Choroid plexus epithelial cell (primary cell): Measurements from ENCODE around the gene GTF2H4.

Experiments
- DNase-seq: peaks from one replicate; pipeline ENCODE4 v3.0.0-alpha.2; 2010; ENCODE audit warnings: low read depth
- H3K4me3 ChIP-seq: 2 replicates; pipeline ENCODE4 v1.5.1; 2011; ENCODE audit warnings: low read depth, mild to moderate bottlenecking, control low read depth, low read length, moderate library complexity
- CTCF ChIP-seq: conservative IDR thresholded peaks from 2 replicates; pipeline ENCODE4 v1.5.1; 2011; ENCODE audit warnings: low read depth, mild to moderate bottlenecking, control low read depth, inconsistent platforms, low read length, moderate library complexity

Gene GTF2H4

GRCh38 chr6:30960907-30961673 lies 53.1 kb downstream of the GTF2H4 start:
- DNase-seq, result peak; percentile 50
- no peak for TF ChIP-seq CTCF

GRCh38 chr6:30962716-30963115 lies 54.7 kb downstream of the GTF2H4 start:
- no peak for TF ChIP-seq CTCF
- DNase-seq, result no peak
- no peak overlapping the region for H3K4me3 ChIP-seq

More at GRCh38 chr6:30960907-30961673, 53.1 kb downstream of the GTF2H4 start:
- no peak overlapping the region for H3K4me3 ChIP-seq

GRCh38 chr6:30963641-30964040 lies 55.6 kb downstream of the GTF2H4 start:
- peak; percentile 18 for DNase-seq
- H3K4me3 ChIP-seq, result no peak overlapping the region
- TF ChIP-seq CTCF, result no peak
